GM19455 (cell line): Measurements from ENCODE around the gene KCNK7.

Experiments
- ATAC-seq: cut with Tn5 transposase; IDR thresholded peaks from one replicate; pipeline ENCODE4 v1.9.1; 2021; ENCODE audit not compliant: unreplicated experiment

Gene KCNK7

DNA sequence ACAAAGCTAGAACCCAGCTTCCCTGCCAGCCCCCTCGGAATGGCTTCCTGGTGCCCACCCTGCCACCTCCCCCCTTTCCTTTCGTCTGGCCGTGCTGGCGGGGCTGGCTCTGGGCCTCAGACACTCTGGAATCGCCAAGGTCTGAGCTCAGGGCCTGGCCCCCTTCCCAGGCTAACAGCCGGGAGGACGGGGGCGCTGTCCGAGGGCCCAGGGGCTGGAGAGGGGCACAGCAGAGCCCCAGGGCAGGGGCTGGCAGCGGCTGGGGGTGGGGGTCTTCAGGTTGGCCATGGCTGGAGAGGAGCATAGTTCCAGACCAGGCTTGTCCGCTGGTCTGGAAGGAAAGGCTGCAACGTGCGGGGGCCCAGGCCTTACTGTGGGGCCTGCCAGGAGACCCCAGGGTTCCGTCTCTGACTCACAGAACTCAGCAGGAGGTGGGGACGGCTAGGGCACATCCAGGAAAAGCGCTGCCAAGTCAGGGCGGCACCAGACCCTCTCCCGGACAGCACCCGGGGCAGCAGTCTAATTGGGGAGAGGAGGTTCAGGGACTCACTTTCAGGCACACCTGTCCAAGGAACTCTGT lies 36.6 kb downstream of the KCNK7 start:
- no peak for ATAC-seq

DNA sequence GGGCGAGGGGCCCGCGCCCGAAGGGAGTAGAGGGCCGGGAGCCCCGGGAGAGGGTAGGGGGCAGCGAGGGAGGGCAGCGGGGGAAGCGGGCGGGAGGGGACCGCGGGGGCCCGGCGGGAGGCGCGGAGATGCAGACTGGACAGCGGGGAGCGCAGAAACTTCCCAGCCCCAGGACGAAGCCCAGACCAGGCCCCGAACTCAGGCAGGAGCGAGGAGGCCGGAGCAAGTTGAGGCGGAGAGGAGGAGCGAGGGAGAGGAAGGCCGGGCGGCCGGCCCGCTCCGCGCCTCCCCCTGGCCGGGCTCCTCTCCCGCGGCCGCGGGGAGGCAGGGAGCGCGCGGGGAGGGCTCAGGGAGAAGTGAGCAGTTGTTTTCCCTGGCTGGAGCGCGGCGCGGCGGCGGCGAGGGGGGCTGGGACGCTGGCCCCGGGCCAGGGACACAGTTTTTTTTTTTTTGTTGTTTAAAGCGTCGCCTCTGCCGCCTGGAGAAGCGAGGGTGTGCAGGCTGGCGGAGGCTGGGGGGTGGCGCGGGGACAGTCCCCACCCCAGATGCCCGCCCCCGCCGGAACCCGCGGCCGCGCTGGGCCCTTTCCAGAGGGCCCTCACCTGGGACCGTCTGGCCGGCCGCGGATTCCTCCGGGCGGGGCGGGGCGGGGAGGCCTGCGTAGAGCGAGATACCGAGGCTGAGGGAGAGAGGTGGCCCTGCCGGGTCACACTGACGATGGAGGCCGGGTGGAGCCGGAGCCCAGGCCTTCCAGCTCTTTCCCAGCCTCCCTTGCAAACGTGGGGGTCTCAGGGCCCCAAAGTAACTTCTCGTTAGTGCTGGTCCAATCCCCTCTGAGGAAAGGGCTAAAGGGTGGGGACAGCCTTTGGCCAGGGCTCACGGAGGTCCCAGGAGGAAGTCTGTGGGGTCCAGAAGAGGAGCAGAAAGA lies 37.3 kb downstream of the KCNK7 start, which contains the start of gene LTBP3:
Gene LTBP3 (minus strand): TSS at position 358 of the 928 bp plus-strand sequence. CDS start 400 bp downstream, outside the sequence.
- ATAC-seq: no peak

DNA sequence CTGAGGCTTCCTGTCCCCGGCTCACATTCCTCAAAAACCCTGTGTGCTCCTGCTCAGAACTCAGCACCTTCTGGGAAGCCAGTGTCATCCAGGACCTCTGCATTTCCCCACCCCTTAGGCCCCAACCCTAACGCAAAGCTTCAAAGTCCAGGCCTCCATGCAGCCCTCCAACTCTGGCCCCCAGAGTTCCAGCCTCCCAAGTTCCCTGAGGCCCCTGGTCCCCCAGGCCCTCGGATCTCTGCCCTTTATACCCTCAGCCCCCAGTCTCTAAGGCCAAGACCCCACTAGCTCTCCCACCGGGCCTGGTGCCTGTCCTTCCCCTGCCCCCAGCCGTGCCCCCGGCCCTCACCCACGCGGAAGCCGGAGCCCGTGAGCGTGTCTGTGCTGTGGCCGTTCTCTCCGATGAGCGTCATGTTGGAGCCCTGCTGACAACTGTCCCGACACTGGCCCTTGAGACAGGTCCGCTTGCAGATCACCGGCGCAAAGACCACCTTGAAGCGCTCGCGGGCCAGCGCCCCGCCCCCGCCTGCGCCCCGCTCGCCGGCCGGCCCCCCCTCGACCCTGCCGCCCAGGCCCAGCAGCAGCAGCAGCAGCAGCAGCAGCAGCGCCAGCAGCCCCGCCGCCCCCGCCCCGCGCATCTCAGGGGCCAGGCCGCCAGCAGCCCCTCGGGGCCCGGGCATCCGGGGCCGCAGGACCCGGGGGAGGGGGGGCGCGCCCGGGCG lies 38.2 kb downstream of the KCNK7 start:
- no peak for ATAC-seq

DNA sequence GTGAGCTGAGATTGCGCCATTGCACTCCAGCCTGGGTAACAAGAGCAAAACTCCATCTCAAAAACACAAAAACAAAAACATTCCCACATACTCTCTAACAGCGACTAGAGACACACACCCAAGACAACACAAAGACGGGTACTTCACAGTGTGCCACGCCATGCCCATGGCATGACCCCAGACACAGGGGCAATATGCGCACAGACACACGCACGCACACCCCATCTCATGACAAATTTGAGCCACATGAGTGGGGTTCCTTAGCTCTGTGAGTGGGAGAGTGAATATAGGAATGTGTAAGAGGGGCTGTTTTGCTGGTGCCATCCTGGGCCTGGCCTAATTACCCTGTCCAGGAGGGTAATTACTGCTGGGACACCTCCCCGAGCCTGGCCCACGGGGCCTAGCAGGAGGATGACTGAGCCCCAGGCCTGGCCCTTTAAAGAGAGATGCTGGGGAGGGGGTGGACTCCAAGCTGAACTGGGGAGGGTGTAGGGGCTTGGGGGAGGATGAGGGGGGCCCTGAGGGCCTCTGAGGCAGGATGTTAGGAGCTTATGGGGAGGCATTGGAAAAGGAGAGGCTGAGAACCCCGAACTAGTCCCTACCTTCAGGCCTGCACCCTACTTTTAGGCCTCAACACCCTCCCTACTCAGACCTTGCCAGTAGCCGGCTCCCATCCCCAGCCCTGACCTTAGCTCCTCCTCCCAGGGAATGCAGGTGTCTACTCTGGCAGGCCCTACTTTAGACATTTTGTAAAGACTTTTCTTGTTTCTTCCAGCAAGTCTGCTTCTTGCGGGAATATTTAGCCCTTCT lies 38.9 kb downstream of the KCNK7 start:
- ATAC-seq: no peak

DNA sequence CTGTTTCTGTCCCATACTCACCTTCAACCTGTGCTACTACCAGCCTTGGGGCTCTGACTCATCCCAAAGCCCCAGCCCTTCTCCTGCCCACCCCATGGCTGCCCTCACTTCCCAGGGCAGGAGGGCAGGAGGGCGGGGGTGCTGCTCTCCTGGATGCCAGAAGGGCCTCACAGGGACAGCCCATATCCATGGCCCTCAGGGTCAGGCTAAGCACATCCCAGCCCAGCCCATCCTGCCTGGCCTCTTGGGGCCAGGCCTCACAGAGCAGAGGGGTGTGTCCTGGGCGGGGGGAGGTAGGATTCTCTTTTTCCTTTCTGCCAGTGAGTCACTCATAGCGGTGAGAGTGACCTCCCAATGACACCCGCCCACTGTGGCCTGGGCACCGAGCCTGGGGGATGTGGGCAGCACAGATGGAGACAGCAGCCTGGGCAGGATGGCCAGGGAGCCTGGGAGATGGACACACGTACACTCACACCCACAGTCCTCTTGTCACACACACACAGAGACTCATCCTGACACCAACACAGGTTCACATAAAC lies 39.8 kb downstream of the KCNK7 start:
- no peak for ATAC-seq

DNA sequence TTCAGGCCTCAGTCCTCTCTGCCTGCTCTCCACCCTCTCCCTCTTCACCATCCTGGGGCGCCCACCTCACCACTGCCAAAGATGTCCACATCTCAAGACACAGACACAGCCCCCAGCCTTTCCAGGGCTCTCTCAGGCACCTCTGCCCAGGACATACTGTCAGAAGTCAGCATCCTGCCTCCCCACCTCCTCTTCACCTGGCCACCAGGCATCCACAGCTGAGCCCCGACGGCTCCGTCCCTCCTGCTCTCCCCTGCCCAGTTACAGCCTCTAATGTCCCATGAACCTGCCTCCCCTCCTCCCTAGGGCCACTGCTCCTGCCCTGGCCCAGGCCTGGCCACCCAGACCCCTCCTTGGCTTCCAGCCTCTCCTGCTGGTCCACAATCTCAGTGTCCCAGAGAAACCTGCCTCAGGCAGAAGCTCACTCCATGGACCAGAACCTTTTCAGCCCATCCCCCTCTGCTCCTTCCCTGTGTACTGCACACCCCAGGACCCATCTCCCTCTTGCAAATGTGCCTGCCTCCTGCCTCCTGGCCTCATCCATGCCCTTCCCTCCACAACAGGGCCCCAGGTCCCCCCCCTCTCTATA lies 40.7 kb downstream of the KCNK7 start:
- ATAC-seq: no peak

DNA sequence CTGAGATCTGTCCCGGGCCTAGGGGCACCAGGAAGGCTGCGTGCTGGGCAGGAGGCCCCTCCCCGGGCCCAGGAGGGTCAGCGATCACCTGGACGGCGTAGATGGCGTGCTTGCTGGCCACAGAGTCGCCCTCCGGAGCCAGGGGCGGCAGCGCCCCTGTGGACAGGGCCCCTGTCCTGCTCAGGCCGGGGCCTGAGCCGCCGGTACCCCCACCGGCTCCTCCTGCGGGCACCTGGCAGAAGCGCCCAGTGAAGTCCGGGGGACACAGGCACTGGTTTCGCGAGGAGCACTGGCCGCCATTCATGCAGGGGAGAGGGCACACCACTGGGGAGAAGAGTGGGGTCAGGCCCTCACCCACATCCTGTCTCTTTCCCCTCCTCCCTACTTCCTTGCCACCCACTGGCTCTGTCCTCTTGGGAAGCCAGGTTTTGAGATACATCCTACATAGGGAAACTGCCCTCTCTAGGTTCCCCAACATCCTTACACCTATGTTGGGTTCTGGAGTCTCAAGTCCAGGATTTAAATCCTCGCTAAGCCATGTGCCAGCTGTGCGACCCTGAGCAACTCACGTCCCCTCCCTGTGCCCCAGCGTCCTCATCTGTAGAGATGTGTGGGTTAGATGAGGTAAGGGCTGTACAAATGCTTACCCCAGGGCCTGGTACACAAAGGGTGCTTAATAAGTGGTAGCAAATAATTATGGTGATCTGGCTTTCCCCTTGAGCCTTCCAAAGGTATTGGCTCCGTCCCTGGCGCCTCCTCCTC lies 41.4 kb downstream of the KCNK7 start:
- no peak for ATAC-seq

DNA sequence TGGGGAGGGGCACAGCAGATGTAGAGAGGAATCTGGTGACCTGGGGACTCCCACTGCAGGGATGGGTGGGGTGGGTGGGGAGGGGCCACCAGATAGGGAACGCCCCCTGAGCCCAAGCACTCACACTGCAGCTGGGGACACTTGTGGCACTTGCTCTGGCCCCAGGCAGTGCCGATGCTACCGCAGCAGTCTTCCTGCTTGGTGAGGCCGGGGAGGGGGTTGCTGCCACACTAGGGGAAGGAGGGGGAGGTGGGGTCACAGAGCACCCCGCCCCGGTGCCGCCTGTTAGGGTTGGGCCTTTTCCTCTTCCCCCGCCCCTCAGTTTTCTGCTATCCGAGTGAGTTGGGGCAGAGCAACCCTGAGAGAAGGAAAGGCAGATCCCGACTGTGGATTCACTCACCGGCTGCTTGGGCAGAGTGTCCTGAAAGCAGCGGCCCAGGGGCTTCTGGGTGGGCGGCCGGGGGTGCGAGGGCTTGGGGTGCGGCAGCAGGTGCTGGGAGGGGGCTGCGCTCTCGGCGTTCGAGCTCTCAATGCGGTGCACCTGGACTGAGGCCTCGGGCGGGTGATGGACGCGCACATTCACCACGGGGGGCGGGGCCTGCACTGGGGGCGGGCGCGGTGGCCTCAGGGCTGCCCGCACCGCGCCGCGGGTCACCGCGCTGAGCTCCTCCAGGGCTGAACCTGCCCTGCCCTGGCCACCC lies 42.1 kb downstream of the KCNK7 start:
- no peak for ATAC-seq

DNA sequence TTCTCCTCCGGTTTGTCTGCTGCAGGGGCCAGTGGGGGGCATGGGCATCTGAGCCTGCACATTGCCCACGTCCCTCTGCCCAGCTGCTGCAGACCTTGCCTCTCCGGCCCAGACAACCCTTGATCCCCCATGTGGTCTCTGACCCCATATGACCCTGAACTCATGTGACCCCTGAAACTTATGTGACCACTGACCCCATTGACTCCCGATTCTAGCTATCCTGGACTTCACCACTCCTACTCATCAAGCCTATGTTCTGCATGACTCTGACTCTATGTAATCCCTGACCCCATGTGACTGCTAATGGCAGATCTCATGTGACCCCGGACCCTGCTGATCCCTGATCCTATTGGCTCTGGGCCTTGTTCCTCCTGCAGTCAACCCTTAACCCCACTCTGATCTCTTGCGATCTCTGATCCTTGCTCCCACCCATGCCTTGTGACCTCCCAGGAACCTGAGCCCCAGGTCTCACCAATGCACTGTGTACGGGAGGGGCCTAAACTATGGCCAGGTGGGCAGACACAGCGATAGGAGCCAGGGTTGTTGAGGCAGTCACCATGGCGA lies 43.1 kb downstream of the KCNK7 start:
- ATAC-seq: no peak

DNA sequence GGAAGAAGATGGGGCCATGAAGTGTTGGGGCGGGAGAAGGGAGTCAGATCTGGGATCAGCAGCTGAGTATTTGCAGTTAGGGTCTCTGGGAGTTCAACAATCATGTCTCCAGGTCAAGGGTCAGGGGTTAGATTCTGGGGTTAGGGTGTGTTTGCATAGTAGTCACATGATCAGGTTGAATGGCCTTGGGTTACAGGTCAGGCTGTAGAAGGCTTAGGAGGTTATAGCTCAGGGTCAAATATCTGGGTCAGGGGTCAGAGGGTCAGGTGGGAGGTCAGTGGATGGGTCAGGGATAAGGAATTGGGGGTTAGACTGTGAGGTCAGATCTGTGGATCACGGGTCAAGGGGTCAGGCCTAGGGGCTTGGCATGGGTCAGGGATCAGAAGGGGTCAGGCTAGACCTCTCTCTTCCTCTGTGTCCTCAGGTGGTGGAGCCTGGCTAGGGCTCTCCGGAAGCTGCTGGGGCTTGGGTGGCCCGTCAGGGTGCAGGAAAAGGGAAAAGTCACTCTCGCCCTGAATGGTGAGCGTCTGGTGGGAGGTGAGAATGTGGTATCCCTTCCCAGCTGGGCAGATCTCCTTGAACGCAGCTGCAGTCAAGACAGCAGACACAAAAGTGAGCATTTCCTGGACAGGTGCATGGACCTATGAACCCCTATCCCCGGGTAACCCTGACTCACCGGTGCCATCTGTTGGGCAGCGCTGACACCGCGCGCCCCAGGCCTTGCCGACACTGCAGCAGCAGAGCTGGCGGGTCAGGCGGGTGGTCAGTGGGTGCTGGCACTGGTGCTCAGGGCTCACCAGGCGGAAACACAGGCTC lies 43.8 kb downstream of the KCNK7 start:
- ATAC-seq: no peak

DNA sequence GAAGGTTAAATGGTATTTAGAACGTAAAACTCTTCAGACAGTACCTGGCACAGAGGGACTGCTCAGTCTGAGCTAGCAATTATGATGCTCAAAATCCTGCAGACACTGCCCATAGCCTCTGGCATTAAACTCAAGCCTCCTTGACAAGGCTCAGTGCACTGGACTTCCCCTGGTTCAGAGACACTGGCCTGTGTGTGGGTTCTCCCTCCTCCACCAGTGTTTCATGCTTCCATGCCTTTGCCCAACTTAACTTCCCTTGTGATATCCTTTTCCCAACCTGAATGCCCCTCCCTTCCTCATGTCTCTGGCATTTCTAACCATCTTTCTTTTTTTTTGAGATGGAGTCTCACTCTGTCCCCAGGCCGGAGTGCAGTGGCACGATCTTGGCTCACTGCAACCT lies 46.5 kb downstream of the KCNK7 start:
- no peak for ATAC-seq

DNA sequence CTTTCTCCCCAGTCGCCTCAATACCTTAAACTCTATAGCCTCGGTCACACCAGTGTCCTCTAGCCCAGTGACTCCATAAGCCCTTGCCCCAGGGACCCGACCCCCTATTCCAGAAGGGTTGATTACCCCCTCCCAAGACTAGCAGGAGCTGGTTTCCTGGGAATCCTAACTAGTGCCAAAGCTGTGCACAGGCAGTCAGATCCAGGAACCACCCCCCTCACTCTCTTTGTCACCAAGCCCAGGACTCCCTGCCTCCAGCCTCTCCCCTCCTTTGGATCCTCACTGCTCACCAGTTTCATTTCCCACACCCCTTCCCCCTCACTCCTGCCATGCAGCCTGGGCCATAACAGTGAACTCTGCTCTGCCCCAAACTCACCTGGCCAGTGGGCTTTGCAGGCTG lies 47.2 kb downstream of the KCNK7 start:
- ATAC-seq: no peak

DNA sequence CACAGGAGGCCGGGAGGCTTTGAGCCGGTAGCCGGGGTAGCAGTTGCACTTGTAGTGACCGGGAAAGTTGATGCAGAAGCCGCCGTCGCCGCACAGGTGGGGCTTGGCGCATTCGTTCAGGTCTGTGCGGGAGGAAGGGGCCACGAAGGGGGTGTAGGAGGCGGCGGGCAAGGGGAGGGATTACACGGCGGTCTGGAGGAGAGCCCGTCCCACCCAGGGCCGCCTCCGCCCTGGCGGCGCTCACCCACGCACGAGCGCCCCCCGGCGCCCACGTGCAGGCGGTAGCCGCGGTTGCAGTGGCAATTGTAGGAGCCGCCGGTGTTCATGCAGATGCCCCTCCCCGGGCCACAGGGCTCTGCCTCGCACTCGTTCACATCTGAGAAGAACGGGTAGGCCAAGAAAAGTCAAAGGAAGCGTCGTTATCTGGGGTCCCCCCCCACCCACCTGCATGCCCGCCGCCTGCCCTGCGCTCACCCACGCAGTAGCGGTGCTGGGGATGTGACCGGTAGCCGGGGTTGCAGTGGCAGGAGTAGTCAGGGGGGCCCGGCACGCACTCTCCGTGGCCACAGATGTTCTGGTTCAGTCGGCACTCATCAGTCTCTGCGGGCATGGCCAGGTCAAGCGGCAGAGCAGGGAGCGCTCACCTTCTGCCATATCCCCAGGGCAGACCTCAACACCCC lies 48.0 kb downstream of the KCNK7 start:
- no peak for ATAC-seq

DNA sequence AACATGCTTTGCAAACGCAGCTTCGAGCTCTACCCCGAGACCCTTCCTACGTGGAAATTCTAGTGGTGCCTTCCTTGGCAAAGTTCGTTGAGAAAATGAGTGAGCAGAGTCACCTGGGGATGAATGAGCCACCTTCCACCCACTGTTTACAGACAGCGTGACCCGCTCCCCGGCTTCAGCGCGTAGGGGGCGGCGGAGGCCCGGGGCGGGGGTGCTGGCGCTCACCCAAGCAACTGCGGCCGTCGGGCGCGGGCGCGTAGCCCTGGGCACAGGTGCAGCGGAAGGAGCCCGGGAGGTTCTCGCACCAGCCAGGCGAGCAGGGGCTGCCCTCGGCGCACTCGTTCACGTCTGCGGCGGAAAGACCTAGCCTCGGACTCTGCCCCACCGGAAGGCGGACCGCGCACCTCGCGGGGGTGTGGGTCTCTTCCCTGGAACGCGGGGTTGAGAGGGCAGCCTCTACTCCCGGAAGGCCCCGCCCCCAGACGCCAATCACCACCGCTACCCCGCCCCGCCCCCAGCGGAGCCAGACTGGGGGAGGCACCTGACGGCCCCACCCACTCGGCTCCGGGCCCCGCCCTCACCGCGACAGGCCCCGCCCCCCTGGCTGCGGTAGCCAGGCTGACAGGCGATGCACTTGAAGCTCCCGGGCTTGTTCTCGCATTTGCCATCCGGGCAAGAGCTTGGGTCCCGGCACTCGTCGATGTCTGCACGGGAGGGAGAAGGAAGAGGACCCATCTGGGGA lies 49.2 kb downstream of the KCNK7 start:
- peak; percentile 61 for ATAC-seq

DNA sequence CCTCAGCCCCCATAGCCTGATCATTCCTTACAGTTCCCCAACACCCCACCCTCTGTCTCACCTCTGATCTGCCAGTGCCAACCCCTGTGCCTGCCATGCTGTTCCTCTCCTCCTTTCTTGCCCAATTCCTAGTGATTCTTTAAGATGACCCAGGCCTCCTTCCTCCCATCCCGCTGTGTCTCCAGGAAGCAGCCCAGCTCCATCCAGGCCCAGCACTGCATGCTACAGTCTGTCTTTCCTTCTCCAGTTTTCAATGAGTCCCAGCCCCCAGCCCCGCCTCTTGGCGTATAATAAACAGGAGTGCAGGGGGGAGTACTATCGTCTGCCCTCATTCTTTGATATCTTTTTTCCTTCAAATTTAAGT lies 49.8 kb downstream of the KCNK7 start:
- no peak for ATAC-seq
